NOMO-1 (cell line): ENCODE measurements around the gene SNAP25.

Experiments used
- DNase-seq, 2 experiments: peaks; one replicate each; lab custom pipeline; 2025; ENCODE audit not compliant: unreplicated experiment in 2 of 2; lab: John Stamatoyannopoulos, UW

The SNAP25 gene

GRCh38 chr20:10328897-10329255 lies 110.2 kb downstream of the SNAP25 start:
- peak; percentile 26 to 31 for DNase-seq

GRCh38 chr20:10329387-10330005 lies 110.9 kb downstream of the SNAP25 start:
- no peak for DNase-seq

- no peak for DNase-seq
Measured at GRCh38 chr20:10330071-10330470, 111.4 kb downstream of the SNAP25 start.

GRCh38 chr20:10332656-10333415 lies 114.2 kb downstream of the SNAP25 start:
- DNase-seq = no peak

- DNase-seq = peak; percentile 8 to 18
Measured at GRCh38 chr20:10336959-10337729, 118.5 kb downstream of the SNAP25 start.

GRCh38 chr20:10338426-10339180 lies 120.0 kb downstream of the SNAP25 start:
- no peak for DNase-seq

GRCh38 chr20:10339609-10340008 lies 121.0 kb downstream of the SNAP25 start:
- no peak for DNase-seq

- DNase-seq = no peak
Measured at GRCh38 chr20:10342152-10342551, 123.5 kb downstream of the SNAP25 start.

- no peak for DNase-seq
Measured at GRCh38 chr20:10344953-10345352, 126.3 kb downstream of the SNAP25 start.

GRCh38 chr20:10347086-10347880 lies 128.7 kb downstream of the SNAP25 start:
- DNase-seq = no peak

- DNase-seq = no peak
Measured at GRCh38 chr20:10349118-10349517, 130.5 kb downstream of the SNAP25 start.

GRCh38 chr20:10350188-10350842 lies 131.7 kb downstream of the SNAP25 start:
- peak in 1 of 2 experiments; percentile 11 for DNase-seq

GRCh38 chr20:10352934-10353824 lies 134.5 kb downstream of the SNAP25 start:
- DNase-seq = no peak

GRCh38 chr20:10356628-10357027 lies 138.0 kb downstream of the SNAP25 start:
- no peak for DNase-seq
